ENCODE data around the gene POU3F1. TPM values are rescaled to one million over a fixed set of nuclear protein-coding genes. Genes with fewer than 3 reads are reported as not detected.

The POU3F1 gene
- total RNA-seq, 4 donors from 2014 or later = 19.1 to 53.3 (median 35.4) TPM

GRCh38 chr1:38077523-38078147, 31.0 kb upstream of the POU3F1 start:
- intact Hi-C loops (cut with DNase I; ENCODE audit: low total_unique reads) = no loop called here
- no peak for TF ChIP-seq POLR2A (IDR thresholded peaks at IDR 0.05)
- no peak for TF ChIP-seq CTCF (IDR thresholded peaks at IDR 0.05)
- WGBS, 2 donors = 68 to 74% methylated on average over 3 of the region's 3 CpGs
- DNase-seq (ENCODE audit: low spot score in 2 of 2) = no peak
- no peak overlapping the region for H3K4me3 ChIP-seq (ENCODE audit: low read depth, poor library complexity, severe bottlenecking)

- TF ChIP-seq CTCF (IDR thresholded peaks at IDR 0.05) (no peak), POLR2A (IDR thresholded peaks at IDR 0.05) (no peak)
- DNase-seq (ENCODE audit: low spot score in 2 of 2) = no peak
- intact Hi-C loops (cut with DNase I; ENCODE audit: low total_unique reads) = no loop called here
- WGBS, 2 donors = 39 to 45% methylated on average over 6 of the region's 6 CpGs
- no peak overlapping the region for H3K4me3 ChIP-seq (ENCODE audit: low read depth, poor library complexity, severe bottlenecking)
Measured at GRCh38 chr1:38076455-38076854, 29.9 kb upstream of the POU3F1 start.

GRCh38 chr1:38076038-38076437, 29.4 kb upstream of the POU3F1 start:
- DNase-seq (ENCODE audit: low spot score in 2 of 2) = no peak
- H3K4me3 ChIP-seq (ENCODE audit: low read depth, poor library complexity, severe bottlenecking) = no peak overlapping the region
- WGBS, 2 donors = 26 to 30% methylated on average over 6 of the region's 6 CpGs
- intact Hi-C loops (cut with DNase I; ENCODE audit: low total_unique reads) = no loop called here
- TF ChIP-seq CTCF (IDR thresholded peaks at IDR 0.05) (no peak), POLR2A (IDR thresholded peaks at IDR 0.05) (no peak)

GRCh38 chr1:38075191-38075590, 28.6 kb upstream of the POU3F1 start:
- intact Hi-C loops (cut with DNase I; ENCODE audit: low total_unique reads) = no loop called here
- no peak for TF ChIP-seq CTCF (IDR thresholded peaks at IDR 0.05)
- no peak for TF ChIP-seq POLR2A (IDR thresholded peaks at IDR 0.05)
- WGBS, 2 donors = 96% methylated on average over 5 of the region's 5 CpGs
- H3K4me3 ChIP-seq (ENCODE audit: low read depth, poor library complexity, severe bottlenecking) = no peak overlapping the region
- no peak for DNase-seq (ENCODE audit: low spot score in 2 of 2)

GRCh38 chr1:38074302-38074677, 27.7 kb upstream of the POU3F1 start:
- intact Hi-C loops (cut with DNase I; ENCODE audit: low total_unique reads) = no loop called here
- 47 to 68% methylated on average over 4 of the region's 4 CpGs for WGBS, 2 donors
- TF ChIP-seq POLR2A (IDR thresholded peaks at IDR 0.05) (no peak), CTCF (IDR thresholded peaks at IDR 0.05) (no peak)
- H3K4me3 ChIP-seq (ENCODE audit: low read depth, poor library complexity, severe bottlenecking) = no peak overlapping the region
- DNase-seq (ENCODE audit: low spot score in 2 of 2) = no peak
